Thoracic aorta (tissue), 2 donors: ENCODE data around the gene WDR64. TPM values are rescaled to one million over a fixed set of nuclear protein-coding genes. Genes with fewer than 3 reads are reported as not detected.
"Not testable (repeated sequence)": the region's sequence is repeated elsewhere in the genome, so short reads cannot be mapped to it uniquely, and the experiment has no call there.

Experiments
- ATAC-seq: fragments of 150-250 bp; one replicate; pipeline ENCODE4 v1.8.0; 2017; ENCODE audit warnings: low read depth; ENCODE audit not compliant: insufficient number of reproducible peaks, low FRiP score
- DNase-seq: peaks from one replicate; pipeline ENCODE4 v3.0.0-alpha.2; 2020; ENCODE audit warnings: low spot score
- H3K27ac ChIP-seq, 2 donors: fragments of 200-600 bp; sonication (generic); 1 replicate in 1 of 2; 2 replicates in 1 of 2; pipeline ENCODE4 v1.5.1; 2016; ENCODE audit warnings: mild to moderate bottlenecking in 2 of 2, moderate library complexity in 2 of 2
- H3K27me3 ChIP-seq: fragments of 200-600 bp; sonication (generic); replicated peaks from 2 replicates; pipeline ENCODE4 v1.6.0; 2016; ENCODE audit warnings: mild to moderate bottlenecking; ENCODE audit not compliant: insufficient read depth
- H3K36me3 ChIP-seq: fragments of 200-600 bp; sonication (generic); one replicate; pipeline ENCODE4 v1.5.1; 2016
- H3K4me1 ChIP-seq, 2 donors: fragments of 200-600 bp; sonication (generic); 1 replicate in 1 of 2; 2 replicates in 1 of 2; pipeline versions ENCODE4 v1.5.1 to v1.6.0; 2016; ENCODE audit warnings: low read depth in 2 of 2, mild to moderate bottlenecking in 1 of 2; ENCODE audit not compliant: control insufficient read depth in 1 of 2
- H3K4me3 ChIP-seq: fragments of 200-600 bp; sonication (generic); 2 replicates; pipeline ENCODE4 v1.5.1; 2016; ENCODE audit warnings: mild to moderate bottlenecking
- H3K9me3 ChIP-seq: fragments of 200-600 bp; sonication (generic); 2 replicates; pipeline ENCODE4 v1.5.1; 2016
- CTCF ChIP-seq: fragments of 200-600 bp; sonication (generic); IDR thresholded peaks from one replicate; pipeline ENCODE4 v1.5.1; 2019; ENCODE audit warnings: antibody characterized with exemption
- total RNA-seq, 2 donors: library from RNA; depleted of rRNA; stranded (reverse); fragments of >200 nt; gene quantifications; one replicate each; pipeline versions ENCODE4 v1.1.0 to v1.2.3, GENCODE V29; 2016

The WDR64 gene
- total RNA-seq, 2 donors from 2014 or later = not detected

- no peaks in the 10 kb centered on the region for H3K36me3 ChIP-seq
- no peaks in the 10 kb centered on the region for H3K27me3 ChIP-seq
- peaks cover 0 to 6% of the 10 kb centered on the region in 2 donors for H3K4me1 ChIP-seq
- no peak overlapping the region for H3K4me3 ChIP-seq
- DNase-seq (no peak), ATAC-seq (no peak)
- H3K27ac ChIP-seq = no peak overlapping the region
- no peak for TF ChIP-seq CTCF
- H3K9me3 ChIP-seq = no peaks in the 10 kb centered on the region
These were observed 167.3 kb downstream of the WDR64 start for GRCh38 chr1:241819340-241819866.

- peaks cover 12 to 17% of the 10 kb centered on the region in 2 donors for H3K4me1 ChIP-seq
- no peak overlapping the region for H3K27ac ChIP-seq
- no peaks in the 10 kb centered on the region for H3K27me3 ChIP-seq
- H3K9me3 ChIP-seq = no peaks in the 10 kb centered on the region
- no peak overlapping the region for H3K4me3 ChIP-seq
- no peak for ATAC-seq
- no peaks in the 10 kb centered on the region for H3K36me3 ChIP-seq
- DNase-seq = no peak
- no peak for TF ChIP-seq CTCF
These were observed 169.3 kb downstream of the WDR64 start for GRCh38 chr1:241821363-241821762.

- Histone ChIP-seq H3K9me3 (no peaks in the 10 kb centered on the region), H3K4me1 (peaks cover 23 to 32% of the 10 kb centered on the region in 2 donors), H3K27me3 (no peaks in the 10 kb centered on the region), H3K27ac (no peak overlapping the region), H3K4me3 (no peak overlapping the region), H3K36me3 (no peaks in the 10 kb centered on the region)
- DNase-seq = no peak
- no peak for ATAC-seq
- TF ChIP-seq CTCF = no peak
These were observed 170.8 kb downstream of the WDR64 start for GRCh38 chr1:241822846-241823245.

GRCh38 chr1:241823925-241824324, 171.8 kb downstream of the WDR64 start:
- no peak for DNase-seq
- Histone ChIP-seq H3K9me3 (no peaks in the 10 kb centered on the region), H3K4me1 (peaks cover 33 to 43% of the 10 kb centered on the region in 2 donors), H3K27me3 (no peaks in the 10 kb centered on the region), H3K27ac (no peak overlapping the region), H3K4me3 (no peak overlapping the region), H3K36me3 (no peaks in the 10 kb centered on the region)
- no peak for ATAC-seq
- no peak for TF ChIP-seq CTCF

GRCh38 chr1:241825581-241825980, 173.5 kb downstream of the WDR64 start:
- Histone ChIP-seq H3K4me1 (peaks cover 33 to 43% of the 10 kb centered on the region in 2 donors), H3K9me3 (no peaks in the 10 kb centered on the region), H3K36me3 (no peaks in the 10 kb centered on the region), H3K27me3 (no peaks in the 10 kb centered on the region), H3K4me3 (peak overlapping the region; percentile 51), H3K27ac (peak overlapping the region in 1 of 2 donors; percentile 66)
- ATAC-seq = no peak
- DNase-seq = no peak
- TF ChIP-seq CTCF = no peak

- H3K4me1 ChIP-seq = peaks cover 33 to 38% of the 10 kb centered on the region in 2 donors
These were observed 174.5 kb downstream of the WDR64 start for GRCh38 chr1:241826613-241827012.

More at GRCh38 chr1:241826613-241827012, 174.5 kb downstream of the WDR64 start:
- not testable (repeated sequence) for H3K36me3 ChIP-seq, H3K9me3 ChIP-seq, H3K27me3 ChIP-seq, DNase-seq, H3K4me3 ChIP-seq, ATAC-seq
- peak overlapping the region; percentile 6 to 66 for H3K27ac ChIP-seq
